Sigmoid colon (tissue), 4 donors: ENCODE measurements around the gene OR2AK2.

Experiments
- EP300 ChIP-seq, 4 donors: sonication (generic); formaldehyde crosslinking; IDR thresholded peaks; one replicate each; pipeline ENCODE4 v1.6.1; 2017; ENCODE audit warnings: antibody characterized with exemption in 4 of 4
- POLR2A ChIP-seq, 2 donors: fragments of 450-650 bp; IDR thresholded peaks; one replicate each; pipeline ENCODE4 v1.6.1; 2016; ENCODE audit warnings: antibody characterized with exemption in 2 of 2, mild to moderate bottlenecking in 2 of 2, moderate library complexity in 2 of 2
- POLR2AphosphoS5 ChIP-seq, 4 donors: sonication (generic); formaldehyde crosslinking; IDR thresholded peaks; one replicate each; pipeline ENCODE4 v1.6.1; 2017; ENCODE audit warnings: antibody characterized with exemption in 4 of 4
- TF ChIP-seq, protein P1 (sequence below), 4 experiments: fragments of 450-650 bp in 3 of 4; fragments of 200-600 bp in 1 of 4; IDR thresholded peaks; one replicate each; pipeline ENCODE4 v1.5.1; 2016 to 2019; ENCODE audit warnings: antibody characterized with exemption in 4 of 4, mild to moderate bottlenecking in 3 of 4, moderate library complexity in 2 of 4

DNA sequence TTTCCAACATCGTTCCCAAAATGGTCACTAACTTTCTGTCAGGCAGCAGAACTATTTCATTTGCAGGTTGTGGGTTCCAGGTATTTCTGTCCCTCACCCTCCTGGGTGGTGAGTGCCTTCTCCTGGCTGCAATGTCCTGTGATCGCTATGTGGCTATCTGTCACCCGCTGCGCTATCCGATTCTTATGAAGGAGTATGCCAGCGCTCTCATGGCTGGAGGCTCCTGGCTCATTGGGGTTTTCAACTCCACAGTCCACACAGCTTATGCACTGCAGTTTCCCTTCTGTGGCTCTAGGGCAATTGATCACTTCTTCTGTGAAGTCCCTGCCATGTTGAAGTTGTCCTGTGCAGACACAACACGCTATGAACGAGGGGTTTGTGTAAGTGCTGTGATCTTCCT, 31.0 kb upstream of the OR2AK2 start:
- no peak for TF ChIP-seq POLR2A (IDR thresholded peaks at IDR 0.05)
- TF ChIP-seq, protein P1, sequence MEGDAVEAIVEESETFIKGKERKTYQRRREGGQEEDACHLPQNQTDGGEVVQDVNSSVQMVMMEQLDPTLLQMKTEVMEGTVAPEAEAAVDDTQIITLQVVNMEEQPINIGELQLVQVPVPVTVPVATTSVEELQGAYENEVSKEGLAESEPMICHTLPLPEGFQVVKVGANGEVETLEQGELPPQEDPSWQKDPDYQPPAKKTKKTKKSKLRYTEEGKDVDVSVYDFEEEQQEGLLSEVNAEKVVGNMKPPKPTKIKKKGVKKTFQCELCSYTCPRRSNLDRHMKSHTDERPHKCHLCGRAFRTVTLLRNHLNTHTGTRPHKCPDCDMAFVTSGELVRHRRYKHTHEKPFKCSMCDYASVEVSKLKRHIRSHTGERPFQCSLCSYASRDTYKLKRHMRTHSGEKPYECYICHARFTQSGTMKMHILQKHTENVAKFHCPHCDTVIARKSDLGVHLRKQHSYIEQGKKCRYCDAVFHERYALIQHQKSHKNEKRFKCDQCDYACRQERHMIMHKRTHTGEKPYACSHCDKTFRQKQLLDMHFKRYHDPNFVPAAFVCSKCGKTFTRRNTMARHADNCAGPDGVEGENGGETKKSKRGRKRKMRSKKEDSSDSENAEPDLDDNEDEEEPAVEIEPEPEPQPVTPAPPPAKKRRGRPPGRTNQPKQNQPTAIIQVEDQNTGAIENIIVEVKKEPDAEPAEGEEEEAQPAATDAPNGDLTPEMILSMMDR (IDR thresholded peaks at IDR 0.05) = no peak
- TF ChIP-seq POLR2AphosphoS5 (IDR thresholded peaks at IDR 0.05) = no peak
- no peak for TF ChIP-seq EP300 (IDR thresholded peaks at IDR 0.05)
